GM19023 (cell line): Measurements from ENCODE around the gene SLC4A5.
"Not testable (repeated sequence)": the region's sequence is repeated elsewhere in the genome, so short reads cannot be mapped to it uniquely, and the experiment has no call there.

Experiments used
- ATAC-seq: cut with Tn5 transposase; IDR thresholded peaks from one replicate; pipeline ENCODE4 v1.9.1; 2021; ENCODE audit warnings: mild to moderate bottlenecking, moderate library complexity; ENCODE audit not compliant: unreplicated experiment

SLC4A5 gene

GRCh38 chr2:74239346-74239745 is 103.9 kb downstream of the SLC4A5 start:
- no peak for ATAC-seq

- ATAC-seq, result no peak
Measured at GRCh38 chr2:74238879-74239278, 104.3 kb downstream of the SLC4A5 start.

GRCh38 chr2:74235041-74235440 is 108.2 kb downstream of the SLC4A5 start:
- no peak for ATAC-seq

GRCh38 chr2:74233648-74234047 is 109.6 kb downstream of the SLC4A5 start:
- ATAC-seq, result no peak

GRCh38 chr2:74232426-74232825 is 110.8 kb downstream of the SLC4A5 start:
- ATAC-seq, result no peak

GRCh38 chr2:74229865-74230264 is 113.4 kb downstream of the SLC4A5 start:
- ATAC-seq, result not testable (repeated sequence)

GRCh38 chr2:74228772-74229171 is 114.4 kb downstream of the SLC4A5 start:
- ATAC-seq, result no peak

- no peak for ATAC-seq
Measured at GRCh38 chr2:74227646-74228045, 115.6 kb downstream of the SLC4A5 start.

- no peak for ATAC-seq
Measured at GRCh38 chr2:74226648-74227213, 116.5 kb downstream of the SLC4A5 start.

- ATAC-seq, result no peak
Measured at GRCh38 chr2:74225698-74226459, 117.3 kb downstream of the SLC4A5 start.

- ATAC-seq, result no peak
Measured at GRCh38 chr2:74223941-74224770, 119.1 kb downstream of the SLC4A5 start.

- no peak for ATAC-seq
Measured at GRCh38 chr2:74222300-74222650, 120.9 kb downstream of the SLC4A5 start.

- no peak for ATAC-seq
Measured at GRCh38 chr2:74221604-74222299, 121.5 kb downstream of the SLC4A5 start.

- no peak for ATAC-seq
Measured at GRCh38 chr2:74221091-74221490, 122.1 kb downstream of the SLC4A5 start.

GRCh38 chr2:74219846-74220486 is 123.2 kb downstream of the SLC4A5 start:
- ATAC-seq, result no peak

- no peak for ATAC-seq
Measured at GRCh38 chr2:74216642-74217041, 126.6 kb downstream of the SLC4A5 start.

- not testable (repeated sequence) for ATAC-seq
Measured at GRCh38 chr2:74215771-74216170, 127.4 kb downstream of the SLC4A5 start.

GRCh38 chr2:74212702-74213410 is 130.4 kb downstream of the SLC4A5 start:
- ATAC-seq, result no peak

- ATAC-seq, result peak; percentile 84
Measured at GRCh38 chr2:74206180-74206688, 137.0 kb downstream of the SLC4A5 start.

GRCh38 chr2:74205596-74205995 is 137.6 kb downstream of the SLC4A5 start:
- no peak for ATAC-seq
